ENCODE data around the gene RAB44. TPM values are rescaled to one million over a fixed set of nuclear protein-coding genes. Genes with fewer than 3 reads are reported as not detected.

RAB44 gene
- total and polyA plus RNA-seq, 9 of the 15 experiments (the other 6 are each of a cell fraction or from before 2014, with no cell fraction given) = not detected

DNA sequence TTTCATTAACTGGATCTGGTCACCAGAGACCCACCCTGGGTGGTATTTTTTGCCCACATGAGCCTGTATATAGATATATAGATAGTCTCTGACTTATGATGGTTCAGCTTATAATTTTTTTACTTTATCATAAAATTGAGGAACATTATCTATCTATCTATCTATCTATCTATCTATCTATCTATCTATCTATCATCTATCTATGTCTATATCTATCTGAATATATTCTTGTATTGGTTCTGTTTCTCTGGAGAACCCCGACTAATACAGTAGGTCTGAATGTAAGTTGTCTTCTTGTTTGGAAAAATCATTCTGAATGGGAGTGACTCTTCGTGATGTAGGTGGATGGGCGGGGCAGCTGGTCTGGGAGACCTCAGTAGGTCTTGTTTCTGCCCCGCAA lies 32.4 kb upstream of the RAB44 start:
- H3K27ac ChIP-seq (ENCODE audit: extremely low read depth, low read depth, low read length) = no peak overlapping the region
- in situ Hi-C loops (cut with MboI) = no loop called here
- TF ChIP-seq DACH1 (IDR thresholded peaks at IDR 0.05; ENCODE audit: partially characterized antibody) = peak; percentile 98
- TF ChIP-seq RUNX1 (IDR thresholded peaks at IDR 0.05; ENCODE audit: low read depth) = no peak
- TF ChIP-seq, protein P1, sequence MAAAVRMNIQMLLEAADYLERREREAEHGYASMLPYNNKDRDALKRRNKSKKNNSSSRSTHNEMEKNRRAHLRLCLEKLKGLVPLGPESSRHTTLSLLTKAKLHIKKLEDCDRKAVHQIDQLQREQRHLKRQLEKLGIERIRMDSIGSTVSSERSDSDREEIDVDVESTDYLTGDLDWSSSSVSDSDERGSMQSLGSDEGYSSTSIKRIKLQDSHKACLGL (CRISPR knock-in tag; IDR thresholded peaks at IDR 0.05; ENCODE audit: borderline replicate concordance, poor library complexity, severe bottlenecking) = no peak
- no peak for TF ChIP-seq CCNT2 (IDR thresholded peaks at IDR 0.05; ENCODE audit: borderline replicate concordance, extremely low read depth, insufficient read length, low read depth, low read length)
- no peak for TF ChIP-seq MXI1 (IDR thresholded peaks at IDR 0.05; ENCODE audit: low read depth, low read length)
- TF ChIP-seq FOXJ3 (CRISPR knock-in tag; IDR thresholded peaks at IDR 0.05) = no peak
- TF ChIP-seq, protein P2, sequence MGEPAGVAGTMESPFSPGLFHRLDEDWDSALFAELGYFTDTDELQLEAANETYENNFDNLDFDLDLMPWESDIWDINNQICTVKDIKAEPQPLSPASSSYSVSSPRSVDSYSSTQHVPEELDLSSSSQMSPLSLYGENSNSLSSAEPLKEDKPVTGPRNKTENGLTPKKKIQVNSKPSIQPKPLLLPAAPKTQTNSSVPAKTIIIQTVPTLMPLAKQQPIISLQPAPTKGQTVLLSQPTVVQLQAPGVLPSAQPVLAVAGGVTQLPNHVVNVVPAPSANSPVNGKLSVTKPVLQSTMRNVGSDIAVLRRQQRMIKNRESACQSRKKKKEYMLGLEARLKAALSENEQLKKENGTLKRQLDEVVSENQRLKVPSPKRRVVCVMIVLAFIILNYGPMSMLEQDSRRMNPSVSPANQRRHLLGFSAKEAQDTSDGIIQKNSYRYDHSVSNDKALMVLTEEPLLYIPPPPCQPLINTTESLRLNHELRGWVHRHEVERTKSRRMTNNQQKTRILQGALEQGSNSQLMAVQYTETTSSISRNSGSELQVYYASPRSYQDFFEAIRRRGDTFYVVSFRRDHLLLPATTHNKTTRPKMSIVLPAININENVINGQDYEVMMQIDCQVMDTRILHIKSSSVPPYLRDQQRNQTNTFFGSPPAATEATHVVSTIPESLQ (CRISPR knock-in tag; IDR thresholded peaks at IDR 0.05) = no peak
- TF ChIP-seq EGR1 (conservative IDR thresholded peaks at IDR 0.05) = no peak
- TF ChIP-seq, protein P3, sequence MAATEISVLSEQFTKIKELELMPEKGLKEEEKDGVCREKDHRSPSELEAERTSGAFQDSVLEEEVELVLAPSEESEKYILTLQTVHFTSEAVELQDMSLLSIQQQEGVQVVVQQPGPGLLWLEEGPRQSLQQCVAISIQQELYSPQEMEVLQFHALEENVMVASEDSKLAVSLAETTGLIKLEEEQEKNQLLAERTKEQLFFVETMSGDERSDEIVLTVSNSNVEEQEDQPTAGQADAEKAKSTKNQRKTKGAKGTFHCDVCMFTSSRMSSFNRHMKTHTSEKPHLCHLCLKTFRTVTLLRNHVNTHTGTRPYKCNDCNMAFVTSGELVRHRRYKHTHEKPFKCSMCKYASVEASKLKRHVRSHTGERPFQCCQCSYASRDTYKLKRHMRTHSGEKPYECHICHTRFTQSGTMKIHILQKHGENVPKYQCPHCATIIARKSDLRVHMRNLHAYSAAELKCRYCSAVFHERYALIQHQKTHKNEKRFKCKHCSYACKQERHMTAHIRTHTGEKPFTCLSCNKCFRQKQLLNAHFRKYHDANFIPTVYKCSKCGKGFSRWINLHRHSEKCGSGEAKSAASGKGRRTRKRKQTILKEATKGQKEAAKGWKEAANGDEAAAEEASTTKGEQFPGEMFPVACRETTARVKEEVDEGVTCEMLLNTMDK (IDR thresholded peaks at IDR 0.05; ENCODE audit: borderline replicate concordance, insufficient read depth, low read depth, low read length, poor library complexity, severe bottlenecking) = no peak
- TF ChIP-seq, protein P4, sequence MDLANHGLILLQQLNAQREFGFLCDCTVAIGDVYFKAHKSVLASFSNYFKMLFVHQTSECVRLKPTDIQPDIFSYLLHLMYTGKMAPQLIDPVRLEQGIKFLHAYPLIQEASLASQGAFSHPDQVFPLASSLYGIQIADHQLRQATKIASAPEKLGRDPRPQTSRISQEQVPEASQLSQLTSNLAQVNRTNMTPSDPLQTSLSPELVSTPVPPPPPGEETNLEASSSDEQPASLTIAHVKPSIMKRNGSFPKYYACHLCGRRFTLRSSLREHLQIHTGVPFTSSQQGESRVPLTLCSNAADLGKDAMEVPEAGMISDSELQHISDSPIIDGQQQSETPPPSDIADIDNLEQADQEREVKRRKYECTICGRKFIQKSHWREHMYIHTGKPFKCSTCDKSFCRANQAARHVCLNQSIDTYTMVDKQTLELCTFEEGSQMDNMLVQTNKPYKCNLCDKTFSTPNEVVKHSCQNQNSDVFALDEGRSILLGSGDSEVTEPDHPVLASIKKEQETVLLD (IDR thresholded peaks at IDR 0.05) = peak; percentile 48; the same call in 1 of the 2 replicates
- no peak for TF ChIP-seq RBM25 (IDR thresholded peaks at IDR 0.05; ENCODE audit: low read depth, low read length, severe bottlenecking)
- TF ChIP-seq, protein P5, sequence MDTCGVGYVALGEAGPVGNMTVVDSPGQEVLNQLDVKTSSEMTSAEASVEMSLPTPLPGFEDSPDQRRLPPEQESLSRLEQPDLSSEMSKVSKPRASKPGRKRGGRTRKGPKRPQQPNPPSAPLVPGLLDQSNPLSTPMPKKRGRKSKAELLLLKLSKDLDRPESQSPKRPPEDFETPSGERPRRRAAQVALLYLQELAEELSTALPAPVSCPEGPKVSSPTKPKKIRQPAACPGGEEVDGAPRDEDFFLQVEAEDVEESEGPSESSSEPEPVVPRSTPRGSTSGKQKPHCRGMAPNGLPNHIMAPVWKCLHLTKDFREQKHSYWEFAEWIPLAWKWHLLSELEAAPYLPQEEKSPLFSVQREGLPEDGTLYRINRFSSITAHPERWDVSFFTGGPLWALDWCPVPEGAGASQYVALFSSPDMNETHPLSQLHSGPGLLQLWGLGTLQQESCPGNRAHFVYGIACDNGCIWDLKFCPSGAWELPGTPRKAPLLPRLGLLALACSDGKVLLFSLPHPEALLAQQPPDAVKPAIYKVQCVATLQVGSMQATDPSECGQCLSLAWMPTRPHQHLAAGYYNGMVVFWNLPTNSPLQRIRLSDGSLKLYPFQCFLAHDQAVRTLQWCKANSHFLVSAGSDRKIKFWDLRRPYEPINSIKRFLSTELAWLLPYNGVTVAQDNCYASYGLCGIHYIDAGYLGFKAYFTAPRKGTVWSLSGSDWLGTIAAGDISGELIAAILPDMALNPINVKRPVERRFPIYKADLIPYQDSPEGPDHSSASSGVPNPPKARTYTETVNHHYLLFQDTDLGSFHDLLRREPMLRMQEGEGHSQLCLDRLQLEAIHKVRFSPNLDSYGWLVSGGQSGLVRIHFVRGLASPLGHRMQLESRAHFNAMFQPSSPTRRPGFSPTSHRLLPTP (IDR thresholded peaks at IDR 0.05; ENCODE audit: borderline replicate concordance, extremely low read depth, insufficient read length) = no peak
- TF ChIP-seq GATAD2B (IDR thresholded peaks at IDR 0.05; ENCODE audit: borderline replicate concordance) = peak; percentile 83; the same call in 1 of the 2 replicates

More for the DNA sequence above, 32.4 kb upstream of the RAB44 start:
- intact Hi-C loops (cut with micrococcal nuclease) = no loop called here
- Histone ChIP-seq H3K79me2 (ENCODE audit: control insufficient read depth, insufficient read depth, low read length) (no peaks in the 10 kb centered on the region), H3K4me1 (replicated peaks in 1 of 2; ENCODE audit: control insufficient read depth in 2 of 2, insufficient read depth in 2 of 2, low read length in 2 of 2) (peaks cover 18 to 19% of the 10 kb centered on the region in 2 experiments), H3K9me1 (ENCODE audit: control insufficient read depth, insufficient read depth, low read length) (no peaks in the 10 kb centered on the region), H3K27me3 (ENCODE audit: control insufficient read depth in 2 of 2, insufficient read depth in 2 of 2, low read length in 2 of 2) (peaks cover 8 to 43% of the 10 kb centered on the region in 2 experiments; a peak in 4 of 5 replicates), H3K9ac (ENCODE audit: insufficient read depth in 1 of 2, low read depth in 2 of 2, low read length in 2 of 2) (no peak overlapping the region), H4K20me1 (replicated peaks; ENCODE audit: control insufficient read depth, insufficient read depth, low read length) (peaks cover 7% of the 10 kb centered on the region; the same call in 1 of the 2 replicates), H3K9me3 (replicated peaks; ENCODE audit: control insufficient read depth, insufficient read depth, low read depth, low read length) (no peaks in the 10 kb centered on the region), H3K4me3 (no peak overlapping the region), H3K36me3 (ENCODE audit: control insufficient read depth, insufficient read depth, low read length) (no peaks in the 10 kb centered on the region), H3K4me2 (ENCODE audit: insufficient read depth, low read length) (no peak overlapping the region), H2AFZ (ENCODE audit: low read depth, low read length) (no peak overlapping the region)
- BruUV-seq (replicated peaks) = no TSS peak
- 11% methylated on average over 4 of the region's 4 CpGs for WGBS (ENCODE audit: insufficient coverage, low coverage, missing lambda C conversion rate)
- ATAC-seq (no peak), FAIRE-seq (no peak), DNase-seq (ENCODE audit: extremely low read depth in 1 of 4, low spot score in 3 of 4) (no peak)
- ChIA-PET CTCF (ENCODE audit: low intra/inter-chr PET ratio) (no interaction called here), POLR2A (no interaction called here)

All from K562 (cell line).